ENCODE results near the gene RDM1.

RDM1 gene

DNA sequence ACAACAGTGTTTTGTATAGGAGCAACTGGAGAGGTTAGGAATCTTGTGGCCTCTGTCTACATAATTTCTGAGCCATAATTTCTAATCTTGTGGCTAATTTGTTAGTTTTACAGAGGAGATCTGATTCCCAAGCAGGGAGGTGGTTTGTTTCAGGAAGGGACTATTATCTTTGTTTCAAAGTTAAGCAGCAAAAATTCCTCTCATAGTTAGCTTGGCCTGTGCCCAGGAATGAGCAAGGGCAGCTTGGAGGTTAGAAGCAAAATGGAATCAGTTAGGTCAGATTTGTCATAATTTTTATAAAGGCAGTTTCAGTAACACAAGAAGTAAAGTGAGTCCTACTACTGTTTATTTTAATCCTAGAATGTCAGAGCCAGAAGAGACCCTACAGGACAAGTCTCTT is 2.0 kb upstream of the RDM1 start:
- DNase-seq (ENCODE audit: low read depth in 2 of 2), result no peak

GRCh38 chr17:35931794-35932425 is 1.3 kb upstream of the RDM1 start:
- DNase-seq (ENCODE audit: low read depth in 2 of 2), result no peak

DNA sequence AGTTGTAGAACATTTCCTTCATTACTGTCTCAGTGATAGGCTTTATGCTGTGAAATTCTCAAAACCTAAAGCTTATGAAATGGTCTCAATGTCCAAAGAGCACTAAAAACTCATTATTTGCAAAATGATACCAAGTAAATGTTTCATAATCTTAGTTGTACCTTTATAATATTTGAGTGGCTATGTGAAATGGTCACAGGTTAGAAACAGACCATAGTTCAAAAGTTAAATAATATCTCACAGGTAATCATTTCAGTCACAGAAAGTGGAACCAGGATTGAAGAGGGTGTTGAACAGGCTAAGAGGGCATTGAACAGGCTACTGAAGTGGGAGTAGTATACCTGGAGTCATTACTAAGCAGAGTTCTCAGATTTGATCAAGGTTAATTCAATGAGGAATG is 2.9 kb downstream of the RDM1 start:
- no peak for DNase-seq (ENCODE audit: low read depth in 2 of 2)

DNA sequence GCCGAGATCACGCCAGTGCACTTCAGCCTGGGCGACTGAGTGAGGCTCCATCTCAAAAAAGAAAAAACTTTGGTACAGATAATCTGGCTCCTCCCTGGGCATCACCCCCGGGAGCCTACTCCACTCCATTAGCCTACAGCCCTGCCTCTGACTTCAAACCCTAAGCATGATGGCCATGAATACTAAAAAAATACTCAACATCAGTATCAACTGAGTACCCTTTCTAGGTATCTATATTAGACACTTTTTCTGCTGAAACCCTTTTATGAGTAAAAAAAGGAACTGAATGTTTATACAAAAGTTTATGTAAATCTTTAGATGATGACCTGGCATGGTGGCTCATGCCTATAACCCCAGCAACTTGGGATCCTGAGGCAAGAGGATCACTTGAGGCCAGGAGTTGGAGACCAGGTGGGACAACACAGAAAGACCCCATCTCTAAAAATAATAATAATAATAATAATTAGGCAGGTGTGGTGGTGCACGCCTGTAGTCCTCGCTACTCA is 6.9 kb downstream of the RDM1 start:
- no peak for DNase-seq (ENCODE audit: low read depth in 2 of 2)

DNA sequence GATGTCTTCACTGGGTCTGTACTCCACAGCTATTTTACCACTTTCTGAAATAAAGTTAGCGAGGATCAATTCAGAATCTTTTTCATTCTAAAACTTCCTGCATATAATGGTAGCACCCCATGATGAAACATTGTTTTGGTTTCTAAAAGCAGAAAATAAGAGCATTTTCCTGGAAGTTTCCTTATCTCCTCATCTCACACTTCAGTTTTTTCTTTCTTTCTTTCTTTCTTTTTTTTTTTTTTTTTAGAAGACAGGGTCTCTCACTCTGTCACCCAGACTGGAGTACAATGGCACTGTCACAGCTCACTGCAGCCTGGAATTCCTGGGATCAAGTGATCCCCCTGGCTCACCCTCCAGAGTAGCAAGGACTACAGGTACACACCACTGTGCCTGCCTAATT is 10.3 kb downstream of the RDM1 start:
- no peak for DNase-seq (ENCODE audit: low read depth in 2 of 2)

DNA sequence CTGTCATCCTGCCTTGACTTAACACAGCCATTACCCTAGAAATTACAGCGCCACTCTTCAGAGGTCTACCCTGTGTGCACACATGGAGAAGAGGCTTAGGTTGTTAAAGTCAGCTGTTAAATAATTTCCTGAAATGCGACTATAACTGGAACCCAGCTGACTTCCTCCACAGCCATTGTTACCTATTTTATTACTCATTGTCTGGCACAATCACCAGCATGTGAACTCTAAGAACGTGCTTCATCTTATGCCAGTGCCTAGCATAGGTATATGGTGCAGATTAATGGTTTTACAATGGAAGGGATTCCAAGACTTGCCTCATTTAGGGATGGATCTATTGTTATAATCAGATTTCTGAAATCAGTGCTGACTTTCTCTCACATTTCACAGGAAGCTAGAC is 11.9 kb downstream of the RDM1 start:
- no peak for DNase-seq (ENCODE audit: low read depth in 2 of 2)

DNA sequence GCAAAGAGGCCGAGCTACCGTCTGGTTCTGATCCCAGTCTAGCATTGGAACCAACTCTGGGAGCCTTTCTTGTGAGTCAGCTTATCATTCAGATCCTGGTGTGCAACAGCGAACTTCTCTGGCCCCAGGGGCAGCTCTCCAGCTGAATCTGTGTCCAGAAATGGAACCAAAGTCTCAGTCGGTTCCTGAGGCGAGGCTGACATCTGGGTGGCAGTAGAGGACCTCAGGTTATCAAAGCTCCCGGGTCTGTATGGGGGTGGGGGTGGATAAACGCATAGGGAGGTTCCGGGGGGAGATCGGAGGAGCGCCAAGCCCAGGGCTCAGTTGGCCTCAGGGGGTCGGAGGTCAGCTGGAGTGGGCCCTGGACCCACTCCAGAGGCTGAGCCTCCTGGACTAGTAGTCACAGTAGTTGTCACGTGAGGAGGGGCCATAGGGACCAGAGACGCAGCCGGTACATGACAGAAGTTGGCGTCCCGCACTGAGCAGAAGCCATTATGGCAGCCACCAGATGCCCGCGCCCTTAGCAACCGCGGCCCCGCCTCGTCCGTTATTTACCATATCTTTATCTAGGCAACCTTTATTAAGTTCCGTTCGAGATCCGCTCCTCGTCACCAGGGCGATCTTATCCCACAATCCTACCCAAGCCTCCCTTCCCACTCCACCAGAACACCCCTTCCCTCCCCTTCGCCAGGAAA is 12.9 kb downstream of the RDM1 start:
- DNase-seq (ENCODE audit: low read depth in 2 of 2), result no peak

- no peak for DNase-seq (ENCODE audit: low read depth in 2 of 2)
Observed at GRCh38 chr17:35915153-35915964, 15.2 kb downstream of the RDM1 start.

DNA sequence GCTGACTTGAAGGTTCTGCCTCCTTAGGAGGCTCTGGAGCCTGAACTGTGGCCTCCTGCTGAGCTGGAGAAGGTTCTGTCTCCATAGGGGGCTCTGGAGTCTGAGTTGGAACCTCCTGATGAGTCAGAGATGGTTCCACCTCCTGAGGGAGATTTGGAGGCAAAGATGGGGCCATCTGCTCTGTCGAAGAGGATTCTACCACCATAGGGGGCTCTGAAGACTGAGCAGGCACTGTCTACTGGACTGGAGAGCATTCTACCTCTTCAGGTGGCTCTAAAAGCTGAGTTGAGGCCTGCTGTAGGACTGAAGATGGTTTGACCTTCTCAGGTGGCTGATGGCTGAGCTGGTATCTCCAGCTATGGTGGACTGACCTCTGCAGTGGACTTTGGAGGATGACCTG is 16.2 kb downstream of the RDM1 start:
- DNase-seq (ENCODE audit: low read depth in 2 of 2), result no peak

DNA sequence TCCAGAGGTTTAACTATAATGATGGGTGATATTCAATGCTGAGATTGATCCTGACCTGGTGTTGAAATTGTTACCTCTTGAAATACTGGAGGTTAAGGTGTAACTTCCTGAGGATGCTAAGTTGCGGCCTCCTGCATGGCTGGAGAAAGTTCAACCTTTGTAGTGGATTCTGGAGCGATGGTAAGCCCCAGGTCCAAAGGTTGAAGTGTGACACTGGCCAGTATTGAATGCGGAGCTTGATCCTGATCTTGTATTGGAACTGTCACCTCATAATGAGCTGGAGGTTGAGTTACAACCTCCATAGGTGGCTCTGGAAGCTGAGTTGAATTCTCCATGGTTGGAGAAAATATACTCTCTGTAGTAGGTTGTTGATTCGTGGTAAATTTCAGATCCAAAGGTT is 17.0 kb downstream of the RDM1 start:
- DNase-seq (ENCODE audit: low read depth in 2 of 2), result no peak

- DNase-seq (ENCODE audit: low read depth in 2 of 2), result no peak
Observed at GRCh38 chr17:35912942-35913341, 17.6 kb downstream of the RDM1 start.

GRCh38 chr17:35912339-35912912 is 18.1 kb downstream of the RDM1 start:
- DNase-seq (ENCODE audit: low read depth in 2 of 2), result no peak

- no peak for DNase-seq (ENCODE audit: low read depth in 2 of 2)
Observed at GRCh38 chr17:35909408-35909807, 21.2 kb downstream of the RDM1 start.

DNA sequence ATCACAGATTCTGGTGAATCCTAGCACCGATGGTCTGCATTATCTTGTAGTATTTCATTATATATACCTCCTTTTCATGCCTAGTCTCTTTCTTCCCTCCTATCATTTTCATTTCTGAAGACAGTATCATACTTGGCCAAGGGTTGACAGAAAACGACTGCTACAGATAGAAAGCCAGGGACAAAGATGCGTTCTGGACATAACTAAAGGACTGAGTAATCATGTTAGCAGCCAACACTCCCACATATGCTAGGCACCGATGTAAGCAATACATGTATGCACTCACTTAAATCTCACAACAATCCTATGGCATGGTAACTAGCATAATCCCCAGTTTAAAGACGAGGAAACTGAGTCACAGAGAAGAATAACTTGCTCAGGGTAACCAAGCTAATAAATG is 22.9 kb downstream of the RDM1 start:
- no peak for DNase-seq (ENCODE audit: low read depth in 2 of 2)

GRCh38 chr17:35906926-35907637 is 23.5 kb downstream of the RDM1 start:
- no peak for DNase-seq (ENCODE audit: low read depth in 2 of 2)

GRCh38 chr17:35906191-35906925 is 24.2 kb downstream of the RDM1 start:
- no peak for DNase-seq (ENCODE audit: low read depth in 2 of 2)

GRCh38 chr17:35903451-35903850 is 27.1 kb downstream of the RDM1 start:
- no peak for DNase-seq (ENCODE audit: low read depth in 2 of 2)

GRCh38 chr17:35901631-35902175 is 28.9 kb downstream of the RDM1 start:
- no peak for DNase-seq (ENCODE audit: low read depth in 2 of 2)

- no peak for DNase-seq (ENCODE audit: low read depth in 2 of 2)
Observed at GRCh38 chr17:35900708-35901480, 29.7 kb downstream of the RDM1 start.

- DNase-seq (ENCODE audit: low read depth in 2 of 2), result no peak
Observed at GRCh38 chr17:35900280-35900679, 30.3 kb downstream of the RDM1 start.

All from stimulated activated CD8-positive, alpha-beta memory T cell treated with anti-CD3 and anti-CD28 coated beads, Interleukin-7, amount 100 ng/mL, for 1 hour (primary cell).